Measurements from ENCODE around the gene MRC2.

The MRC2 gene

GRCh38 chr17:62627219-62627903, at the start of gene MRC2:
Gene MRC2 (plus strand): TSS chr17:62627670. CDS start chr17:62627803, 133 bp downstream.
- in situ Hi-C loops (cut with MboI; ENCODE audit: low pct_unique_long_range_greater_than_20kb, low sequenced_read_pairs, unreplicated experiment), result no loop called here
- TF ChIP-seq CTCF (IDR thresholded peaks at IDR 0.05; ENCODE audit: extremely low read depth, insufficient read depth, missing control alignments), result no peak
- DNase-seq (ENCODE audit: low spot score), result peak; percentile 77

GRCh38 chr17:62578757-62579487, 48.5 kb upstream of the MRC2 start:
- TF ChIP-seq CTCF (IDR thresholded peaks at IDR 0.05; ENCODE audit: extremely low read depth, insufficient read depth, missing control alignments), result no peak
- DNase-seq (ENCODE audit: low spot score), result no peak
- in situ Hi-C loops (cut with MboI; ENCODE audit: low pct_unique_long_range_greater_than_20kb, low sequenced_read_pairs, unreplicated experiment), result no loop called here

- in situ Hi-C loops (cut with MboI; ENCODE audit: low pct_unique_long_range_greater_than_20kb, low sequenced_read_pairs, unreplicated experiment), result no loop called here
- TF ChIP-seq CTCF (IDR thresholded peaks at IDR 0.05; ENCODE audit: extremely low read depth, insufficient read depth, missing control alignments), result no peak
- DNase-seq (ENCODE audit: low spot score), result no peak
These were observed 46.5 kb upstream of the MRC2 start for GRCh38 chr17:62580947-62581346.

GRCh38 chr17:62581764-62582163, 45.7 kb upstream of the MRC2 start:
- no peak for DNase-seq (ENCODE audit: low spot score)
- in situ Hi-C loops (cut with MboI; ENCODE audit: low pct_unique_long_range_greater_than_20kb, low sequenced_read_pairs, unreplicated experiment), result no loop called here
- no peak for TF ChIP-seq CTCF (IDR thresholded peaks at IDR 0.05; ENCODE audit: extremely low read depth, insufficient read depth, missing control alignments)

- in situ Hi-C loops (cut with MboI; ENCODE audit: low pct_unique_long_range_greater_than_20kb, low sequenced_read_pairs, unreplicated experiment), result no loop called here
- TF ChIP-seq CTCF (IDR thresholded peaks at IDR 0.05; ENCODE audit: extremely low read depth, insufficient read depth, missing control alignments), result no peak
- no peak for DNase-seq (ENCODE audit: low spot score)
These were observed 39.9 kb upstream of the MRC2 start for GRCh38 chr17:62587554-62587953.

GRCh38 chr17:62588109-62588508, 39.4 kb upstream of the MRC2 start:
- in situ Hi-C loops (cut with MboI; ENCODE audit: low pct_unique_long_range_greater_than_20kb, low sequenced_read_pairs, unreplicated experiment), result no loop called here
- no peak for TF ChIP-seq CTCF (IDR thresholded peaks at IDR 0.05; ENCODE audit: extremely low read depth, insufficient read depth, missing control alignments)
- DNase-seq (ENCODE audit: low spot score), result no peak
